ENCODE measurements around the gene RORC. TPM values are rescaled to one million over a fixed set of nuclear protein-coding genes. Genes with fewer than 3 reads are reported as not detected.
A peak's percentile ranks its signal among the peaks of the same experiment; 100 is the strongest.

The RORC gene
- total RNA-seq, 2 donors from 2014 or later, result 20.5 to 27.7 TPM

- peak overlapping the region; percentile 35 for H3K4me3 ChIP-seq
- no peak for TF ChIP-seq CTCF (IDR thresholded peaks at IDR 0.05)
- H3K9ac ChIP-seq (ENCODE audit: low read depth in 2 of 2, low read length in 2 of 2), result peak overlapping the region; percentile 40 to 89
These were observed 8.8 kb upstream of the RORC start for GRCh38 chr1:151840421-151840820.

GRCh38 chr1:151839457-151840403, 8.1 kb upstream of the RORC start, which contains the start of gene C2CD4D:
Gene C2CD4D (minus strand): TSS chr1:151839820. CDS start chr1:151838989, 831 bp downstream.
- Histone ChIP-seq H3K27me3 (peaks cover 6% of the 10 kb centered on the region), H3K4me1 (no peaks in the 10 kb centered on the region), H3K9ac (ENCODE audit: low read depth in 2 of 2, low read length in 2 of 2) (peak within 1 kb of the TSS; percentile 40 to 89), H3K9me3 (no peaks in the 10 kb centered on the region), H3K36me3 (no peaks in the 10 kb centered on the region), H3K27ac (peak within 1 kb of the TSS; percentile 90), H3K4me3 (peak within 1 kb of the TSS; percentile 35)
- intact Hi-C loops (cut with DNase I), result loop anchor here (10.0 kb wide), 2 partner anchors 145 to 245 kb away; no protein-coding TSS in a partner anchor
- TF ChIP-seq CTCF (IDR thresholded peaks at IDR 0.05), result no peak
- peak; percentile 83 for DNase-seq

More at GRCh38 chr1:151840421-151840820, 8.8 kb upstream of the RORC start:
- Histone ChIP-seq H3K27me3 (peaks cover 6% of the 10 kb centered on the region), H3K9me3 (no peaks in the 10 kb centered on the region), H3K27ac (peak overlapping the region; percentile 90), H3K4me1 (no peaks in the 10 kb centered on the region), H3K36me3 (no peaks in the 10 kb centered on the region)
- DNase-seq, result no peak
- intact Hi-C loops (cut with DNase I), result no loop called here

- H3K9ac ChIP-seq (ENCODE audit: low read depth in 2 of 2, low read length in 2 of 2), result peak overlapping the region in 1 of 2 donors; percentile 89
- H3K9me3 ChIP-seq, result no peaks in the 10 kb centered on the region
- TF ChIP-seq CTCF (IDR thresholded peaks at IDR 0.05), result no peak
- peaks cover 6% of the 10 kb centered on the region for H3K27me3 ChIP-seq
- H3K36me3 ChIP-seq, result no peaks in the 10 kb centered on the region
- intact Hi-C loops (cut with DNase I), result loop anchor here (10.0 kb wide), 2 partner anchors 144 to 244 kb away; no protein-coding TSS in a partner anchor
- H3K4me1 ChIP-seq, result no peaks in the 10 kb centered on the region
- no peak for DNase-seq
- peak overlapping the region; percentile 35 for H3K4me3 ChIP-seq
- H3K27ac ChIP-seq, result peak overlapping the region; percentile 90
These were observed 7.4 kb upstream of the RORC start for GRCh38 chr1:151839082-151839412.

- TF ChIP-seq CTCF (IDR thresholded peaks at IDR 0.05), result no peak
- Histone ChIP-seq H3K9me3 (no peaks in the 10 kb centered on the region), H3K9ac (ENCODE audit: low read depth in 2 of 2, low read length in 2 of 2) (peak overlapping the region; percentile 36 to 89), H3K4me1 (no peaks in the 10 kb centered on the region), H3K27me3 (peaks cover 6% of the 10 kb centered on the region), H3K27ac (no peak overlapping the region), H3K4me3 (peak overlapping the region; percentile 25), H3K36me3 (no peaks in the 10 kb centered on the region)
- no peak for DNase-seq
- intact Hi-C loops (cut with DNase I), result loop anchor here (10.0 kb wide), 2 partner anchors 144 to 244 kb away; no protein-coding TSS in a partner anchor
These were observed 6.8 kb upstream of the RORC start for GRCh38 chr1:151838222-151839081.

- H3K27ac ChIP-seq, result peak overlapping the region; percentile 46
- no peaks in the 10 kb centered on the region for H3K9me3 ChIP-seq
- H3K36me3 ChIP-seq, result no peaks in the 10 kb centered on the region
- no peak for TF ChIP-seq CTCF (IDR thresholded peaks at IDR 0.05)
- no peak for DNase-seq
- peak overlapping the region; percentile 2 to 36 for H3K9ac ChIP-seq (ENCODE audit: low read depth in 2 of 2, low read length in 2 of 2)
- H3K4me1 ChIP-seq, result no peaks in the 10 kb centered on the region
- H3K27me3 ChIP-seq, result peaks cover 6% of the 10 kb centered on the region
- intact Hi-C loops (cut with DNase I), result loop anchor here (10.0 kb wide), 2 partner anchors 143 to 243 kb away; no protein-coding TSS in a partner anchor
- H3K4me3 ChIP-seq, result peak overlapping the region; percentile 25
These were observed 6.3 kb upstream of the RORC start for GRCh38 chr1:151837884-151838221.

All from colonic mucosa (tissue), 4 donors.